ENCODE measurements around the gene COG7. TPM values are rescaled to one million over a fixed set of nuclear protein-coding genes. Genes with fewer than 3 reads are reported as not detected.
"Not testable (repeated sequence)": the region's sequence is repeated elsewhere in the genome, so short reads cannot be mapped to it uniquely, and the experiment has no call there.

COG7 gene
- total RNA-seq, 4 donors from 2014 or later: 20.1 to 81.7 (median 50.4) TPM

DNA sequence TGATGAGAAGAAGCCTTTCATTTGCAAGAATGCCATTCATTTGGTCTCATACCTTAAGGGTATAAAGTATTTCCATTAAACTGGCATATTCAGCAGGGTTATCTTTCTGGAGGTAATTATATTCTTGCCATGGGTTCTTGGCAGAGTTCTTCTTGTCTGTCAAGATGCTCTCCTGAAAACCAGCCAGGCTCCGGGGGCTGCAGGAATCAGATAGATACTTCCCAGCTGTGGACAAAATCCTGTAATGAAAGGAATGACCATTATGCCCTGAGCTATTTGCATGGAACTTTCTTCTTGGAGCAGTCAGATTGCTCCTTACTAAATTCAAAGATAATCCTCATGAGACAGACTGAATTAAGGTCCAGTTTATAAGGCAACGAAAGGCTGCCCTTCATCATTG lies 47.0 kb downstream of the COG7 start:
- Histone ChIP-seq H3K9me3 (no peaks in the 10 kb centered on the region), H3K4me1 (peaks cover 0 to 12% (median 0%) of the 10 kb centered on the region in 4 donors), H3K27me3 (no peaks in the 10 kb centered on the region), H3K27ac (no peak overlapping the region), H3K36me3 (peaks cover 0 to 66% (median 0%) of the 10 kb centered on the region in 3 donors), H3K4me3 (no peak overlapping the region)
- TF ChIP-seq POLR2A (IDR thresholded peaks at IDR 0.05): no peak
- TF ChIP-seq, protein P1, sequence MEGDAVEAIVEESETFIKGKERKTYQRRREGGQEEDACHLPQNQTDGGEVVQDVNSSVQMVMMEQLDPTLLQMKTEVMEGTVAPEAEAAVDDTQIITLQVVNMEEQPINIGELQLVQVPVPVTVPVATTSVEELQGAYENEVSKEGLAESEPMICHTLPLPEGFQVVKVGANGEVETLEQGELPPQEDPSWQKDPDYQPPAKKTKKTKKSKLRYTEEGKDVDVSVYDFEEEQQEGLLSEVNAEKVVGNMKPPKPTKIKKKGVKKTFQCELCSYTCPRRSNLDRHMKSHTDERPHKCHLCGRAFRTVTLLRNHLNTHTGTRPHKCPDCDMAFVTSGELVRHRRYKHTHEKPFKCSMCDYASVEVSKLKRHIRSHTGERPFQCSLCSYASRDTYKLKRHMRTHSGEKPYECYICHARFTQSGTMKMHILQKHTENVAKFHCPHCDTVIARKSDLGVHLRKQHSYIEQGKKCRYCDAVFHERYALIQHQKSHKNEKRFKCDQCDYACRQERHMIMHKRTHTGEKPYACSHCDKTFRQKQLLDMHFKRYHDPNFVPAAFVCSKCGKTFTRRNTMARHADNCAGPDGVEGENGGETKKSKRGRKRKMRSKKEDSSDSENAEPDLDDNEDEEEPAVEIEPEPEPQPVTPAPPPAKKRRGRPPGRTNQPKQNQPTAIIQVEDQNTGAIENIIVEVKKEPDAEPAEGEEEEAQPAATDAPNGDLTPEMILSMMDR (IDR thresholded peaks at IDR 0.05): no peak
- no peak for DNase-seq

DNA sequence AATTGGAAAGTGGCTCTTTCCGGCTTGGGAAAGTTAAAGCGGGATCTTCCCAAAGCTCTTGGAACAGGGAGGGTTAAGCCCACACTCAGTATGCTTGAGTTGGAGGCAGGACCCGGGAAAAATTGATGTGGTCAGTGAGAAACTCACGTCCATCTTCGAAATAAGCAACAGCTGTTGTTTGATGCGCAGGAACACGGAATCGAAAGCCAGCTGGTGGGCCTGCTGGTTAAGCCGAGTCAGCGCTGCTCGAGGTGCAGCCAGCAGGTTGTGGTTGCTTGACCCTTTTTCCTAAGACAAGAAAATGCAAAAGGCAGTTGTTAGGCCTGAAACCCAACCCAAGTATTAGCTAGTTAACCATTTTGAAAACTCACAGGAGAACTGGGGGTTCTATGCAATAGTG lies 49.4 kb downstream of the COG7 start:
- no peaks in the 10 kb centered on the region for H3K9me3 ChIP-seq
- H3K4me3 ChIP-seq: no peak overlapping the region
- no peak for DNase-seq
- no peaks in the 10 kb centered on the region for H3K27me3 ChIP-seq
- peaks cover 0 to 81% (median 0%) of the 10 kb centered on the region in 3 donors for H3K36me3 ChIP-seq
- H3K27ac ChIP-seq: no peak overlapping the region
- TF ChIP-seq, protein P1 (IDR thresholded peaks at IDR 0.05): no peak
- TF ChIP-seq POLR2A (IDR thresholded peaks at IDR 0.05): no peak
- H3K4me1 ChIP-seq: peaks cover 0 to 12% (median 0%) of the 10 kb centered on the region in 4 donors

- Histone ChIP-seq H3K27ac (no peak overlapping the region), H3K4me1 (peaks cover 0 to 12% (median 0%) of the 10 kb centered on the region in 4 donors), H3K36me3 (peaks cover 0 to 93% (median 0%) of the 10 kb centered on the region in 3 donors), H3K4me3 (no peak overlapping the region), H3K27me3 (no peaks in the 10 kb centered on the region), H3K9me3 (no peaks in the 10 kb centered on the region)
- DNase-seq: no peak
- TF ChIP-seq POLR2A (IDR thresholded peaks at IDR 0.05): no peak
- TF ChIP-seq, protein P1 (IDR thresholded peaks at IDR 0.05): no peak
These were observed 50.9 kb downstream of the COG7 start for GRCh38 chr16:23402100-23402499.

DNA sequence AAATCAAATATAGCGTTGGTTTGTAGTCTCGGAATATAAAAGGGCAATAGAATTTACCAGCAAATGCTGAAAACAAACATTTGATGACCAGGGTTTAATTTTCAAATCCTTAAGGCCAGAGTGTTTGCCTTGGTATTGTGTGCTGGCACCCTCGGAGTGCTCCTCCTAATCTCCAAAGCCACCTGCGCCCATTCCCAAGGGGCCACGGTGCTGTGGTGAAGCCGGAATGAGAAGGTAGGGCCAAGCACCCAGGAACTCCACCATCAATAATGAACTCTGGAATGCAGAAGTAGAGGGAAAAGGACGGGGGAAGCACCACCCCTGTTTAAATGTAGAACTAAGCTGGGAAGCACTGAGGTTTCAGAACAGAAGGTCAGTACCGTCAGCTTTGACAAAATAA lies 51.9 kb downstream of the COG7 start:
- H3K4me1 ChIP-seq: peaks cover 0 to 12% (median 0%) of the 10 kb centered on the region in 4 donors
- TF ChIP-seq, protein P1 (IDR thresholded peaks at IDR 0.05): no peak
- TF ChIP-seq POLR2A (IDR thresholded peaks at IDR 0.05): no peak
- H3K36me3 ChIP-seq: peaks cover 0 to 92% (median 0%) of the 10 kb centered on the region in 3 donors
- no peak overlapping the region for H3K27ac ChIP-seq
- no peaks in the 10 kb centered on the region for H3K27me3 ChIP-seq
- H3K4me3 ChIP-seq: no peak overlapping the region
- DNase-seq: no peak
- H3K9me3 ChIP-seq: no peaks in the 10 kb centered on the region

DNA sequence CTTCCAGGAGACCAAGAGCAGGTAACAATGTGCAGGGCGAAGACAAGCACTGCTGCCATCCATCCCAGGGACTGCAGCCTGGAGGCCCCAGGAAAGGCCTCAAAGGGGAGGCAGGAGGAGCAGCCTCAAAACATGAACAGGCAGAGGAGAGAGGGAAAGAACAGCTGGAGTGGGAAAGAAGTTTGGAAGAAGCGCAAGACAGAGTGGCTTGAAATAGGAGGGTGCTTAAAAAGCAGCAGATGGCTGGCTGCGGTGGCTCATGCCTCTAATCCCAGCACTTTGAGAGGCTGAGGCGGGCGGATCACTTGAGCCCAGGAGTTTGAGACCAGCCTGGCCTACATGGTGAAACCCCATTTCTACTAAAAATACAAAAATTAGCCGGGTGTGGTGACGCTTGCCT lies 52.5 kb downstream of the COG7 start:
- Histone ChIP-seq H3K36me3 (peaks cover 0 to 90% (median 0%) of the 10 kb centered on the region in 3 donors), H3K4me1 (peaks cover 0 to 12% (median 0%) of the 10 kb centered on the region in 4 donors)
- not testable (repeated sequence) for H3K9me3 ChIP-seq, H3K27me3 ChIP-seq, H3K4me3 ChIP-seq, H3K27ac ChIP-seq, DNase-seq

DNA sequence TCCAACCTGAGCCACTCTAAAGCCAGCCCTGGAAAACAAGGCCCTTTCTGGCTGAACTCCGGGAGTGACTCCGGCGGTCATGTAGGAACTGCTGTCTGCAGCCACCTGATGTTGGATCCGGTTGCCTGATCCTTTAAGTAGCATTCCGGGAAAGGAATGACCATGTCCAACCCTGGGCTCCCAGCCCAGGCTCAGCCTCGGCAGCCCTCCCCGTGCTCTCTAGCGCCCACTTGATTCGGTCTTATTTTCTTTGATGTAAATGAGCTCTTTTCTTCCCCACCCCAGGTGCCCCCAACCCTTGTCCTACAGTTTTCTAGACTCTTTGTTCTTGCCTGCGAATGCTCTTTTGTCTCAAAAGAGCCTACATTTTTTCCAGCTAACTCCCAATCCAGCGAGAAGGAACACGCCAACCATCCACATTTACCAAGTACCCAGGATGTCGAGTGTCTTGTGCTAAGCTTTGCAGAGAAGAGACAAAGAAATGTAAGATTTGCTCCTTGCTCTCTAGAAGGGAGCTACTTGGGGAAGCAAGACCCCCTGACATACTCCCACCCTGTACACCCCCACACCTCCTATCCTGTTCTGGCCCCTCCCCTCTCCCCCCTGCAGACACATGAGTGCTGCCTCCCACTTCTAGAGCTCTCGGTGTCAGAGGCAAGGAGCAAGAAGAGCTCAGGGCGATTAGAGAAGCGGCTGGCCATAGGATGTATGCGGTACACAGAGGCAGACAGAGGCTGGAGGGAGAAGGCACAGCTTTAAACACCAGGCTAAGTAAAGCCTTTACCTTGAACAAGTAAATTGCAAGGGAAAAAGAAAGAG lies 53.8 kb downstream of the COG7 start:
- Histone ChIP-seq H3K4me1 (peaks cover 0 to 6% (median 0%) of the 10 kb centered on the region in 4 donors), H3K4me3 (no peak overlapping the region), H3K27ac (no peak overlapping the region), H3K9me3 (no peaks in the 10 kb centered on the region), H3K36me3 (peaks cover 0 to 86% (median 0%) of the 10 kb centered on the region in 3 donors), H3K27me3 (no peaks in the 10 kb centered on the region)
- TF ChIP-seq, protein P1 (IDR thresholded peaks at IDR 0.05): no peak
- no peak for TF ChIP-seq POLR2A (IDR thresholded peaks at IDR 0.05)
- DNase-seq: no peak

Data from Peyer's patch (tissue), 4 donors.